Motor neuron (in vitro differentiated cells): Measurements from ENCODE around the gene RNF220. TPM values are rescaled to one million over a fixed set of nuclear protein-coding genes. Genes with fewer than 3 reads are reported as not detected.

ENCODE experiments used
- ATAC-seq, 8 experiments: fragments of 200-7000 bp; cut with Tn5 transposase; replicated peaks in 6 of 8; 2 replicates each; pipeline ENCODE4 v1.8.0; 2021; ENCODE audit warnings: mild to moderate bottlenecking in 8 of 8, moderate library complexity in 8 of 8
- H3K27ac ChIP-seq, 2 donors: fragments of 250-450 bp; sonication (Bioruptor Pico); 2 replicates each; pipeline ENCODE4 v1.9.0; 2021; ENCODE audit warnings: antibody characterized with exemption in 2 of 2, mild to moderate bottlenecking in 2 of 2, moderate library complexity in 1 of 2
- H3K4me1 ChIP-seq, 2 donors: fragments of 250-450 bp; sonication (Bioruptor Pico); replicated peaks in 1 of 2; 2 replicates each; pipeline ENCODE4 v1.6.1; 2021; ENCODE audit warnings: antibody characterized with exemption in 2 of 2, mild to moderate bottlenecking in 2 of 2, moderate library complexity in 1 of 2
- H3K4me3 ChIP-seq, 5 donors: fragments of 250-450 bp; sonication (Bioruptor Pico); 2 replicates each; pipeline ENCODE4 v1.9.0; 2021; ENCODE audit warnings: antibody characterized with exemption in 5 of 5, mild to moderate bottlenecking in 5 of 5, moderate library complexity in 4 of 5
- WGBS, 10 experiments: fragments of 450-650 bp; shearing (Covaris generic); methylation state at CpG; one replicate each; pipeline ENCODE4 v1.0.0; 2022; 5-methylcytosine and 5-hydroxymethylcytosine counted together
- in situ Hi-C, 9 experiments: fragments of 400-800 bp; cut with MboI; loops; one replicate each; pipeline ENCODE4 v1.15.0; 2021; ENCODE audit warnings: low sequenced_read_pairs in 9 of 9, low pct_unique_long_range_greater_than_20kb in 2 of 9; ENCODE audit not compliant: unreplicated experiment in 9 of 9
- total RNA-seq, 8 experiments: library from RNA; unstranded; fragments of 300-600 nt; gene quantifications; 2 replicates each; pipeline versions ENCODE4 v1.2.3 to v1.2.4, GENCODE V29; 2022

Gene RNF220
- total RNA-seq, 8 experiments from 2014 or later: 47.3 to 134 (median 92.0) TPM

GRCh38 chr1:44602634-44603628 is 197.9 kb downstream of the RNF220 start:
- peak in 5 of 8 experiments; percentile 78 to 88 (median 81) for ATAC-seq
- 17 to 64% (median 35%) methylated on average over 1 to 20 of the region's 29 CpGs; no CpG with 5 or more reads in 2 of the 10 experiments for WGBS, 10 experiments
- in situ Hi-C loops: no loop called here
- Histone ChIP-seq H3K4me3 (no peak overlapping the region), H3K4me1 (peaks cover 49 to 79% of the 10 kb centered on the region in 2 donors), H3K27ac (peak overlapping the region; percentile 37 to 39)

- in situ Hi-C loops: no loop called here
- ATAC-seq: peak in 2 of 8 experiments; percentile 5 to 18
- Histone ChIP-seq H3K4me1 (peaks cover 41 to 74% of the 10 kb centered on the region in 2 donors), H3K4me3 (no peak overlapping the region), H3K27ac (peak overlapping the region; percentile 37 to 39)
- 40 to 80% (median 55%) methylated on average over 1 to 4 of the region's 4 CpGs; no CpG with 5 or more reads in 2 of the 10 experiments for WGBS, 10 experiments
Observed at GRCh38 chr1:44603718-44604117, 198.7 kb downstream of the RNF220 start.

- in situ Hi-C loops: no loop called here
- WGBS, 10 experiments: 0 to 100% (median 83%) methylated on average over 1 to 3 of the region's 3 CpGs; no CpG with 5 or more reads in 4 of the 10 experiments
- H3K4me1 ChIP-seq: peaks cover 44 to 74% of the 10 kb centered on the region in 2 donors
- no peak overlapping the region for H3K27ac ChIP-seq
- H3K4me3 ChIP-seq: no peak overlapping the region
- ATAC-seq: peak in 3 of 8 experiments; percentile 63 to 96 (median 87)
Observed at GRCh38 chr1:44604157-44604955, 199.3 kb downstream of the RNF220 start.

GRCh38 chr1:44605914-44606615 is 201.0 kb downstream of the RNF220 start:
- no peak overlapping the region for H3K27ac ChIP-seq
- in situ Hi-C loops: no loop called here
- peak in 1 of 8 experiments; percentile 29 for ATAC-seq
- H3K4me3 ChIP-seq: no peak overlapping the region
- 7 to 90% (median 74%) methylated on average over 2 to 12 of the region's 12 CpGs; no CpG with 5 or more reads in 1 of the 10 experiments for WGBS, 10 experiments
- peaks cover 61 to 75% of the 10 kb centered on the region in 2 donors for H3K4me1 ChIP-seq

- Histone ChIP-seq H3K4me3 (no peak overlapping the region), H3K27ac (no peak overlapping the region), H3K4me1 (peaks cover 58 to 75% of the 10 kb centered on the region in 2 donors)
- in situ Hi-C loops: no loop called here
- ATAC-seq: no peak
- WGBS, 10 experiments: 26 to 100% (median 95%) methylated on average over 1 to 8 of the region's 8 CpGs
Observed at GRCh38 chr1:44606701-44607281, 201.7 kb downstream of the RNF220 start.

- WGBS, 10 experiments: 58 to 100% (median 94%) methylated on average over 1 to 5 of the region's 6 CpGs; no CpG with 5 or more reads in 3 of the 10 experiments
- H3K4me3 ChIP-seq: no peak overlapping the region
- ATAC-seq: no peak
- peaks cover 44 to 69% of the 10 kb centered on the region in 2 donors for H3K4me1 ChIP-seq
- in situ Hi-C loops: no loop called here
- no peak overlapping the region for H3K27ac ChIP-seq
Observed at GRCh38 chr1:44608141-44608540, 203.1 kb downstream of the RNF220 start.

- in situ Hi-C loops: no loop called here
- WGBS, 10 experiments: 0 to 84% (median 17%) methylated on average over 1 to 6 of the region's 10 CpGs; no CpG with 5 or more reads in 5 of the 10 experiments
- H3K4me3 ChIP-seq: no peak overlapping the region
- H3K27ac ChIP-seq: peak overlapping the region; percentile 41 to 48
- peak; percentile 35 to 92 (median 58) for ATAC-seq
- H3K4me1 ChIP-seq: peaks cover 33 to 56% of the 10 kb centered on the region in 2 donors
Observed at GRCh38 chr1:44609412-44609767, 204.3 kb downstream of the RNF220 start.

- peak in 6 of 8 experiments; percentile 26 to 86 (median 80) for ATAC-seq
- Histone ChIP-seq H3K27ac (peak overlapping the region; percentile 41 to 48), H3K4me3 (no peak overlapping the region), H3K4me1 (peaks cover 33 to 51% of the 10 kb centered on the region in 2 donors)
- in situ Hi-C loops: no loop called here
- 43 to 80% (median 68%) methylated on average over 1 to 4 of the region's 25 CpGs; no CpG with 5 or more reads in 7 of the 10 experiments for WGBS, 10 experiments
Observed at GRCh38 chr1:44609768-44610526, 204.9 kb downstream of the RNF220 start.

- Histone ChIP-seq H3K27ac (peak overlapping the region; percentile 28 to 41), H3K4me1 (peaks cover 30 to 44% of the 10 kb centered on the region in 2 donors), H3K4me3 (no peak overlapping the region)
- WGBS, 10 experiments: 28 to 96% (median 53%) methylated on average over 1 to 7 of the region's 12 CpGs; no CpG with 5 or more reads in 3 of the 10 experiments
- peak in 4 of 8 experiments; percentile 1 to 58 (median 16) for ATAC-seq
- in situ Hi-C loops: no loop called here
Observed at GRCh38 chr1:44610527-44611148, 205.6 kb downstream of the RNF220 start.

- Histone ChIP-seq H3K4me3 (no peak overlapping the region), H3K27ac (peak overlapping the region in 1 of 2 donors; percentile 4), H3K4me1 (peaks cover 24 to 41% of the 10 kb centered on the region in 2 donors)
- 51 to 100% (median 90%) methylated on average over 1 to 5 of the region's 5 CpGs; no CpG with 5 or more reads in 3 of the 10 experiments for WGBS, 10 experiments
- in situ Hi-C loops: no loop called here
- ATAC-seq: no peak
Observed at GRCh38 chr1:44611419-44611818, 206.4 kb downstream of the RNF220 start.

- no peak for ATAC-seq
- peaks cover 24 to 46% of the 10 kb centered on the region in 2 donors for H3K4me1 ChIP-seq
- H3K4me3 ChIP-seq: no peak overlapping the region
- in situ Hi-C loops: no loop called here
- H3K27ac ChIP-seq: no peak overlapping the region
- WGBS, 10 experiments: 29 to 100% (median 94%) methylated on average over 1 to 4 of the region's 4 CpGs; no CpG with 5 or more reads in 3 of the 10 experiments
Observed at GRCh38 chr1:44611866-44612265, 206.8 kb downstream of the RNF220 start.
